Measurements from ENCODE around the gene NFKB1.
"Not testable (repeated sequence)": the region's sequence is repeated elsewhere in the genome, so short reads cannot be mapped to it uniquely, and the experiment has no call there.

NFKB1 gene

DNA sequence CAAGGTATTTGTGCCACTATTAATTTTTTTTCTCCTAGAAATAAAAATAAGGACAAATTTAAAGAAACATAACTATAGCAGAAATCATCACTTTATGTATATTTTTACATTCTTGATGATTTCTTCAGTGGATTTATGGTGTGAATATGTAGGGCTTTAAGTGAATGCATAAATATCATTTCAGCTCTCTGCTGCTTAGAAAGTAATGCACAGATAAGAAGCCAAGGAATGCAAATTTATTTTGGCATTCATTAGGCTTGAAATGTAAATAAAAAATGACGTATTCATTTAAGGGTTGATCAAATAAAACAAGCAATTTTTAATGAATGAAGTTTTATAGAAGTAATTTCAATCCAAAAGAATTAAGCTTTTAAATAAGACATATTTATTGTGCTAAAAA is 66.3 kb downstream of the NFKB1 start:
- TF ChIP-seq, protein P1, sequence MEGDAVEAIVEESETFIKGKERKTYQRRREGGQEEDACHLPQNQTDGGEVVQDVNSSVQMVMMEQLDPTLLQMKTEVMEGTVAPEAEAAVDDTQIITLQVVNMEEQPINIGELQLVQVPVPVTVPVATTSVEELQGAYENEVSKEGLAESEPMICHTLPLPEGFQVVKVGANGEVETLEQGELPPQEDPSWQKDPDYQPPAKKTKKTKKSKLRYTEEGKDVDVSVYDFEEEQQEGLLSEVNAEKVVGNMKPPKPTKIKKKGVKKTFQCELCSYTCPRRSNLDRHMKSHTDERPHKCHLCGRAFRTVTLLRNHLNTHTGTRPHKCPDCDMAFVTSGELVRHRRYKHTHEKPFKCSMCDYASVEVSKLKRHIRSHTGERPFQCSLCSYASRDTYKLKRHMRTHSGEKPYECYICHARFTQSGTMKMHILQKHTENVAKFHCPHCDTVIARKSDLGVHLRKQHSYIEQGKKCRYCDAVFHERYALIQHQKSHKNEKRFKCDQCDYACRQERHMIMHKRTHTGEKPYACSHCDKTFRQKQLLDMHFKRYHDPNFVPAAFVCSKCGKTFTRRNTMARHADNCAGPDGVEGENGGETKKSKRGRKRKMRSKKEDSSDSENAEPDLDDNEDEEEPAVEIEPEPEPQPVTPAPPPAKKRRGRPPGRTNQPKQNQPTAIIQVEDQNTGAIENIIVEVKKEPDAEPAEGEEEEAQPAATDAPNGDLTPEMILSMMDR (IDR thresholded peaks at IDR 0.05; ENCODE audit: low read depth, low read length): no peak
- Histone ChIP-seq H3K27me3 (no peaks in the 10 kb centered on the region), H3K36me3 (peaks cover 10% of the 10 kb centered on the region), H3K4me3 (ENCODE audit: low read depth, low read length) (no peak overlapping the region), H3K9me3 (no peaks in the 10 kb centered on the region), H3K4me1 (no peaks in the 10 kb centered on the region)
- no peak for DNase-seq

DNA sequence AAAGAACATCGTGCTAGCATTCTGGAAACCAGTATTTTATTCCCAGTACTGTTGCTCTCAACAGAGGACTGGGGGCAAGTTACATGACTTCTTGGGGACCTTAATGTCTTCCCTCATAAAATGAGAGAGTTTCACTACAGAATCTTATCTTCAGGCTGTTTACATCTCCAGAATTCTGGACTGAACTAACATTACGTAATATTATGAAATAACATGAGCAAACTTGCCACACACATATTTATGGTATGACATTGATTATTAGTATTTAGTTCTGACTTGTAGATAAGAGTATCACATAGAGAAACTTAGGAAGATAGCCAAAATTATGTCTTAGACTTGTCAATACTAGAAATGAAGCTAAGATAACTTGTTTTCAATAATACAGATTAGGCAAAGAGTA is 68.0 kb downstream of the NFKB1 start:
- Histone ChIP-seq H3K4me1 (no peaks in the 10 kb centered on the region), H3K4me3 (ENCODE audit: low read depth, low read length) (no peak overlapping the region), H3K36me3 (peaks cover 10% of the 10 kb centered on the region), H3K9me3 (no peaks in the 10 kb centered on the region), H3K27me3 (no peaks in the 10 kb centered on the region)
- TF ChIP-seq, protein P1 (IDR thresholded peaks at IDR 0.05; ENCODE audit: low read depth, low read length): no peak
- no peak for DNase-seq

DNA sequence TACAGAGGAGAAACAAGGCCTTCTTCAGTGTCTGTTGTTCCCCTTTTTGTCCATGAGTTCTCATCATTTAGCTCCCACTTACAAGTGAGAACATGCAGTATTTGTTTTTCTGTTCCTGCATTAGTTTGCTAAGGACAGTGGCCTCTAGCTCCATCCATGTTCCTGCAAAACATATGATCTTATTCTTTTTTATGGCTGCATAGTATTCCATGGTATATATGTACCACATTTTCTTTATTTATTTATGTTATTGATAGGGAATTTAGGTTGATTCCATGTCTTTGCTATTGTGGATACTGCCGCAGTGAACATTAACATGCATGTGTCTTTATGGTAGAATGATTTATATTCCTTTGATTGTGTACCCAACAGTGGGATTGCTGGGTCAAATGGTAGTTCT is 69.1 kb downstream of the NFKB1 start:
- H3K4me3 ChIP-seq (ENCODE audit: low read depth, low read length); H3K36me3 ChIP-seq; H3K27me3 ChIP-seq; DNase-seq; H3K9me3 ChIP-seq; H3K4me1 ChIP-seq: not testable (repeated sequence)

DNA sequence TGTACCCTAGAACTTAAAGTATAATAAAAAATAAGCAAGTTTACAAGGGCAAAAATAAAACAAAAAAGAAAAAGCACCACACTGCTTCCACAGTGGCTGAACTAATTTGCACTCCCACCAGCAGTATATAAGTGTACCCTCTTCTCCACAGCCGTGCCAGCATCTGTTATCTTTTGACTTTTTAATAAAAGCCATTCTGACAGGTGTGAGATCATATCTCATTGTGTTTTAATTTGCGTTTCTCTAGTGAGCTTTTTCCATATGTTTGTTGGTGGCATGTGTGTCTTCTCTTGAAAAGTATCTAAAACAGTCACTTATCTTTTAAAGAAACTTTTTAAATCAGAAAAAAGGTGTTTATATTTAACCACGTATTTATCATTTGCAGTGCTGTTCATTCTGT is 71.3 kb downstream of the NFKB1 start:
- H3K9me3 ChIP-seq: no peaks in the 10 kb centered on the region
- no peak for DNase-seq

DNA sequence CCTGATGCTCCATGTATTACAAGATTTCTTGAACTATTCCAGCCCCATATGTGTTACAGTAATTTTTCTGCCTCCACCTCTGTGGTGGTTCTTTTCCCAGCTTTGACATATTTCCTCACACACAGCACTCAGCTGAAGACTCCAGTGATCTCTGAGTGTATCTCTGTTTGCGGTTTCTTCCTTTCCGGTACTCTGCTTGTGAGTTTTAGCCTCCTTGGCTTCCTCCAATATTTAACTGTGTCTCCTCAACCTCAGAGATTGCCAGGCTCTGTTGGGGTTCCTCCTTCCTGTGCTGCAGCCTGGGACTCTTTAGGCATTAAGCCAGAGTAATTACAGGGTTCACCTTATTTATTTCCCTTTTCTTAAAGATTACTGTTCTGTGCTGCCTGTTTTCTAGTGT is 73.2 kb downstream of the NFKB1 start:
- peaks cover 10% of the 10 kb centered on the region for H3K36me3 ChIP-seq
- TF ChIP-seq, protein P1 (IDR thresholded peaks at IDR 0.05; ENCODE audit: low read depth, low read length): no peak
- DNase-seq: no peak
- no peaks in the 10 kb centered on the region for H3K9me3 ChIP-seq
- no peak overlapping the region for H3K4me3 ChIP-seq (ENCODE audit: low read depth, low read length)
- no peaks in the 10 kb centered on the region for H3K4me1 ChIP-seq
- no peaks in the 10 kb centered on the region for H3K27me3 ChIP-seq

More for the DNA sequence above, 71.3 kb downstream of the NFKB1 start:
- TF ChIP-seq, protein P1 (IDR thresholded peaks at IDR 0.05; ENCODE audit: low read depth, low read length): no peak
- H3K4me3 ChIP-seq (ENCODE audit: low read depth, low read length): no peak overlapping the region
- no peaks in the 10 kb centered on the region for H3K4me1 ChIP-seq
- no peaks in the 10 kb centered on the region for H3K27me3 ChIP-seq
- peaks cover 4% of the 10 kb centered on the region; the same call in 1 of the 2 replicates for H3K36me3 ChIP-seq

DNA sequence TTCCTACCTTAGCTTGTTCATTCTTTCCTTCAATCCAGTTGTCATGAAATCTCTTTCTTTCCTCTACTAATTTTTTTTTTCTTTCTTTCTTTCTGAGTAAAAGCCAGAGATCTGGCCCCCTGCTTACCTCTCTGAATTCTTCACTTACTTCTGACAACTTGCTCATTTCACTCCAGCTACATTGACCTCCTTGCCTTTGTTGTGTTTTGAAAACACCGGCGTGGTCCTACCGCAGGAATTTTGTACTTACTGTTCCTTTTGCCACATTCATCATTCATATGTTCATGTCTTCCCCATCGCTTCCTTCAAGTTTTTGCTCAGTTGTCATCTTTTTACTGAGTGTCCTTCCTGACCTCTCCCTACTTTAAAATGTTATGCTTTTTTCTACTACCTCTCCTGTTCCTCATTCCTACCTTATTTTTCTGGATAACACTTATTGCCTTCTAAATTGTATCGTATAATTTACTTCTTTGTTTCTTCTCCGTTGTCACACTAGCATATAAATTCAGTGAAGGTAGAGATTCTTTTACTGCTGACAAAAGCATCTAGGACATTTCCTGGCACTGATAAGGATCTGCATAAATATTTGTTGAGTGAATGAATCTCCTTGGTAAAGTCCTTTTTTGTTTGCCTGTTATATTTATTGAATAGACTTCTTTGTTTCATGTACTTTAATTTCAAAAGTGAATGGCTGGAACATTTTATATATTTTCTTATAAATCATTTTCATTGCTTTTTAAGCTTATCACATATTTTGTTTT is 74.4 kb downstream of the NFKB1 start:
- Histone ChIP-seq H3K4me3 (ENCODE audit: low read depth, low read length) (no peak overlapping the region), H3K36me3 (peaks cover 6% of the 10 kb centered on the region), H3K27me3 (no peaks in the 10 kb centered on the region), H3K9me3 (no peaks in the 10 kb centered on the region), H3K4me1 (no peaks in the 10 kb centered on the region)
- DNase-seq: no peak
- TF ChIP-seq, protein P1 (IDR thresholded peaks at IDR 0.05; ENCODE audit: low read depth, low read length): no peak

All from BE2C (cell line).